GM15510 (cell line): Measurements from ENCODE around the gene SOAT1.

ENCODE experiments used
- POLR2A ChIP-seq: IDR thresholded peaks from 3 replicates; pipeline ENCODE4 v1.6.1; 2011; ENCODE audit warnings: borderline replicate concordance; ENCODE audit not compliant: insufficient read length; ENCODE audit errors: extremely low read depth

The SOAT1 gene

DNA sequence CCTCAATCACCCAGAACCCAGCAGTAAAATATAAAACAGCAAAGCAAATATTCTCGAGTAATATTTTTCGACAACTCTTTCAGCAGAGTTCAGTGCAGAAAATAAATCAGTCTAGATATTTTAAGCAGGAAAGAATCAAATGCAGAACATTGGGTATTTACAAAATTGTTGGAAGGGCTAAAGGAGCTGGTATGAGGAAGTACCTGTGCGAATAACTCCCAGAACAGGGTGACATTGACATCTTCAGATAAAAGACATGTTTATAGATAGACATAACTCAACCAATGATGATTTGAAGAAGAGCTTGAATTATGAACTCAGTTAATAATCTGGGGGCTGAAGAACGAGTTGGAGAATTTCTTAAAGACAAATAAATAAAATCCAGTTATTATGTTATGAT, 78.6 kb downstream of the SOAT1 start:
- TF ChIP-seq POLR2A, result no peak

DNA sequence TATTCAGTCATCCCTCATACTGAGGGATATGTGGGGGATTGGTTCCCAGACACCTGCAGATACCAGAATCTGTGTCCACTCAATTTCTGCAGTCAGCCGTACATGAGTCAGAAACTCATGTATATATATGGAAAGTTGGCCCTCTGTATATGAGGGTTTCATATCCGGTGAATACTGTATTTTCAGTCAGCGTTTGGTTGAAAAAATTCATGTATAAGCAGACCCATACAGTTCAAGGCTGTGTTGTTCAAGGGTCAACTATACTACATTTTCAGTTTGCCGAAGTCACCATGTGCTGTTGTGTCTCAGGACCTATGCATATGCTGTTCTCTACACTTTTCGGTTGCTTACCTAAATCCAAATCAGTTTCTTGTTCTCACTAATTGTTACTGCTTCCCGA, 82.6 kb downstream of the SOAT1 start:
- no peak for TF ChIP-seq POLR2A

DNA sequence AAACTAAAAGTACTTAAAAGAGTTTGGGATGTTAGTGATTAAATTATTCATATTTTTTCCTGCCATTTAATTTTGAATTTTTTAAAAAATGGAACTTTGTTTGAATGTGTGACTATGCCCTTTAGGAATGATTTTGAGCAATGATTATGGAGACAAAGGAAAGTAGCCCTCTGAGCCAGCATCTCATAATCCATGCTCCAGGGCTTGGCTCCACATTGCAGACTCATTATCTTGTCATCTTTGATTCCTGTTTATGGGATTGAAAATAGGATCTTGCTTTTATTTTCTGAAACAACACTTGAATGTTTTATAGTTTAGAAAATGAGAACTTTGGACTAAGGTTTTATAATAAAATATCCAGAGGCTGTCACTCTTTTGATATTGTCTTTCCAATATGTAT, 86.7 kb downstream of the SOAT1 start:
- TF ChIP-seq POLR2A, result no peak

DNA sequence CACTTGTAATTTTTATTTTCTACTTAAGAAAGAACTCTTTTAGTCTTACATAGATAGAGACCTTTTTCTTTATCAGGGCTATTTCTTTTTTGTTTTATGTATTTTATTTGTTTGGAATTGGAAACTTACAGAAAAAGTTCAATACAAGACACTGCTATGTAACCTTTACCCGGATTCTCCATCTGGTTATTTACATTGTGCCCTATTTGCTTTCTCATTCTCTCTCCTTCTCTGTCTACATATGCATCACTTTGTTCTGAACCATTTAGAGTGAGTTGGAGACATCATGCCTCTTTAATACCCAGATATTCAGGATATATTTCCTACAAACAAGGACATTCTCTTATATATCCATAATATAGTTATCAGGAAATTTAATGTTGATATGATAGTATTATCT, 90.4 kb downstream of the SOAT1 start:
- no peak for TF ChIP-seq POLR2A

DNA sequence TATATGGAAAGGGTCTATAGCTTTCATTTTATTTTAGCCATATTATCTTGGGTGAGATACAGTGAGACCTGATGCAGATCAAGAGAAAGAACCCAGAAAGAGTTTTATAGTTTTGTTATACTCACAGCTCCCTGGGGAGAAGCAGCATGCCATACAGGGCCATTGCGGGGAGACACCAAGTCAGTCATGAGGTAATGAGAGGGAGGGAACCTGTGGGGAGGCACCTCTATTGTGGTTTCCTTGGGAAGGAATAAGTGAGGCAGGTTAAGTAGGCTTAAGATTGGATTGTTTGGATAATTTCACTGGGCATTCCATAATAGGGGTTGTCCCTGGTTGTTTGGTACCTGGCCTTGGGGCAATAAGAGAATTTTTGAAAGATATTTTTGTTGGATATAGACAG, 91.9 kb downstream of the SOAT1 start:
- TF ChIP-seq POLR2A, result no peak

DNA sequence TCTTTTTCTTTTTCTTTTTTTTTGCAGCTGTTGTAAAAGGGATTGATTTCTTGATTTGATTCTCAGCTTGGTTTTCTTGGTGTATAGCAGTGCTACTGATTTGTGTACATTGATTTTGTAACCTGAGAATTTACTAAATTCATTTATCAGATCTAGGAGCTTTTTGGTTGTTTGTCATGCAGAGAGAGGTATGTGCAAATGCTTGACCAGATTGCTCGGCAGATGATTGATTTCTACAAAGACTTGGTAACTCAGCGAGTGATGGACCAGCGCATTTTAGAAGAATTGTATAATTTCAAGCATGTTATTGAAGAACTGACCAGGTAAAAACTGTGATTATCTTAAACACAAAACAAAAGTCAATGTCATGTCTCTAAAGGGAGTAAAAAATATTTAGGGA, 100.1 kb downstream of the SOAT1 start:
- no peak for TF ChIP-seq POLR2A
